Endodermal cell (in vitro differentiated cells): ENCODE measurements around the gene ARRDC1. TPM values are rescaled to one million over a fixed set of nuclear protein-coding genes. Genes with fewer than 3 reads are reported as not detected.
A peak's percentile ranks its signal among the peaks of the same experiment; 100 is the strongest.

ENCODE experiments used
- DNase-seq: peaks from one replicate; pipeline ENCODE4 v3.0.0-alpha.2; 2017
- H3K27ac ChIP-seq: 2 replicates; pipeline ENCODE4 v1.5.1; 2013; ENCODE audit warnings: mild to moderate bottlenecking, low read depth, low read length, moderate library complexity
- H3K27me3 ChIP-seq: 2 replicates; pipeline ENCODE4 v1.6.1; 2013; ENCODE audit warnings: mild to moderate bottlenecking, low read length, moderate library complexity; ENCODE audit not compliant: insufficient read depth, control insufficient read depth, poor library complexity, severe bottlenecking
- H3K36me3 ChIP-seq: 2 replicates; pipeline ENCODE4 v1.7.0; 2013; ENCODE audit warnings: mild to moderate bottlenecking, low read length, moderate library complexity; ENCODE audit not compliant: control insufficient read depth, insufficient read depth
- H3K4me1 ChIP-seq: one replicate; pipeline ENCODE4 v1.7.0; 2013; ENCODE audit warnings: low read length; ENCODE audit not compliant: control insufficient read depth, insufficient read depth
- H3K4me3 ChIP-seq: 2 replicates; pipeline ENCODE4 v1.5.1; 2013; ENCODE audit warnings: mild to moderate bottlenecking, low read length, moderate library complexity
- H3K9ac ChIP-seq: 2 replicates; pipeline ENCODE4 v1.6.1; 2013; ENCODE audit warnings: mild to moderate bottlenecking, low read length, moderate library complexity; ENCODE audit not compliant: poor library complexity, severe bottlenecking; ENCODE audit errors: extremely low read depth
- H3K9me3 ChIP-seq: 2 replicates; pipeline ENCODE4 v1.6.1; 2013; ENCODE audit warnings: mild to moderate bottlenecking, low read length, moderate library complexity; ENCODE audit not compliant: control insufficient read depth
- H3K27ac Mint-ChIP-seq: 2 replicates; pipeline ENCODE4 v1.8.0; 2020; ENCODE audit warnings: mixed read lengths
- H3K27me3 Mint-ChIP-seq: 2 replicates; pipeline ENCODE4 v1.8.0; 2021; ENCODE audit warnings: mild to moderate bottlenecking, mixed read lengths; ENCODE audit not compliant: insufficient read depth
- H3K36me3 Mint-ChIP-seq: 2 replicates; pipeline ENCODE4 v1.8.0; 2020; ENCODE audit warnings: low read depth, mixed read lengths
- H3K4me1 Mint-ChIP-seq: 2 replicates; pipeline ENCODE4 v1.8.0; 2020; ENCODE audit warnings: mixed read lengths
- H3K4me3 Mint-ChIP-seq: 2 replicates; pipeline ENCODE4 v1.8.0; 2020; ENCODE audit warnings: mild to moderate bottlenecking, moderate library complexity, mixed read lengths
- H3K9me3 Mint-ChIP-seq: 2 replicates; pipeline ENCODE4 v1.8.0; 2020; ENCODE audit warnings: mild to moderate bottlenecking, mixed read lengths
- CTCF ChIP-seq: fragments of 200-600 bp; sonication (generic); conservative IDR thresholded peaks from 2 replicates; pipeline ENCODE4 v1.5.0; 2021; ENCODE audit warnings: antibody characterized with exemption, mild to moderate bottlenecking
- WGBS, 2 experiments: methylation state at CpG; one replicate each; pipeline versions ENCODE4 v1.1.5 to v1.1.7; 2013; ENCODE audit warnings: missing lambda C conversion rate in 2 of 2, mixed read lengths in 1 of 2; ENCODE audit not compliant: insufficient coverage in 1 of 2, insufficient read length in 1 of 2; 5-methylcytosine and 5-hydroxymethylcytosine counted together
- total RNA-seq, 2 donors: library from RNA; stranded (reverse); fragmentation: NEBNext Ultra II Directional in 1 of 2; extraction: Animal tissue kit (Norgen Biotek cat#: 25700) in 1 of 2; gene quantifications; 2 replicates in 1 of 2; 3 replicates in 1 of 2; pipeline ENCODE4 v1.2.1, GENCODE V29; 2021

ARRDC1 gene
- total RNA-seq, 2 donors from 2014 or later, result 41.5 to 46.2 TPM

DNA sequence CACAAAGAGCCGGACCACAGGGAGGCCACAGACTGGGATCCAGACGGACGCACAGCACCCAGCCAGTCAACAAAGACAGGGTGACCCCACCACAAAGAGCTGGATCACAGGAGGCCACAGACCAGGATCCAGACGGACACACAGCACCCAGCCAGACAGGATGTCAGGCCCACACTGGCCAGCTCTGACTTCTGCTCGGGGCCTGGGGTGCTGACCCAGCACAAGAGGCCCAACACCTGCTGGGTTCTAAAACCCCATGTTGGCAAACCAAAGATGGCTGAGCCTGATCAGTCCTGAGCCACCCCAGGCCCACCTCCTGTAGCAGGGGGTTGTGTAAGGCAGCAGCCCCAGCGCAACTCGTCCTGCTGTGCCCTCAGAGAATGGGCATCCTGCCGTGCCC, 21.5 kb upstream of the ARRDC1 start:
- TF ChIP-seq CTCF, result no peak
- no peak overlapping the region for H3K27ac ChIP-seq
- H3K4me1 ChIP-seq, result peaks cover 6% of the 10 kb centered on the region
- 93 to 100% methylated on average over 5 to 8 of the region's 8 CpGs for WGBS, 2 experiments
- H3K27me3 ChIP-seq, result no peaks in the 10 kb centered on the region
- no peak overlapping the region for H3K4me3 Mint-ChIP-seq
- no peak overlapping the region for H3K9ac ChIP-seq
- no peak overlapping the region for H3K27ac Mint-ChIP-seq
- H3K27me3 Mint-ChIP-seq, result no peaks in the 10 kb centered on the region
- peaks cover 74% of the 10 kb centered on the region for H3K36me3 ChIP-seq
- DNase-seq, result no peak
- H3K9me3 ChIP-seq, result no peaks in the 10 kb centered on the region
- H3K4me3 ChIP-seq, result no peak overlapping the region
- no peaks in the 10 kb centered on the region for H3K9me3 Mint-ChIP-seq
- H3K4me1 Mint-ChIP-seq, result peaks cover 12% of the 10 kb centered on the region
- H3K36me3 Mint-ChIP-seq, result peaks cover 57% of the 10 kb centered on the region

DNA sequence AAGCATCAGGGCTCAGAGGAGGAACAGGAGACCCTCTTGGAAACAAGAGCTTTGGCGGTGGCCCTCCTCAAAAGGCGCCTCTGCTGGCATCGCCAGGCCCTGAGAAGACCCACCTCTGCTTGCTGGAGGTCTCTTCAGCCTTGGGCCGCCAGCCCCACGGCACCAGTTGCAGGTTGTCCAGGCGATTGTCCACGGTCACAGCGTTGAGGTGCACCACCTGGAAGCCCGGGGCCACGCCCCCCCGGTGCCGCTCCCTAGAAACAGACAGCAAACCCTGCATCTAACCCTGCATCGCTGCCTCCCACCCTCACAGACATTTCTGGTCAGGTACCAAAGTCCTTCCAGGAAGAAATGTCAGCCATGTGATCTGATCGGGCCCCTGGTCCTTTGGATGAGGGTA, 18.6 kb upstream of the ARRDC1 start:
- Mint-ChIP-seq H3K4me1 (peaks cover 3% of the 10 kb centered on the region), H3K4me3 (no peak overlapping the region), H3K27ac (no peak overlapping the region), H3K27me3 (no peaks in the 10 kb centered on the region), H3K36me3 (peaks cover 52% of the 10 kb centered on the region), H3K9me3 (no peaks in the 10 kb centered on the region)
- Histone ChIP-seq H3K4me1 (peaks cover 10% of the 10 kb centered on the region), H3K9ac (no peak overlapping the region), H3K27me3 (no peaks in the 10 kb centered on the region), H3K36me3 (peaks cover 68% of the 10 kb centered on the region), H3K4me3 (no peak overlapping the region), H3K27ac (no peak overlapping the region), H3K9me3 (no peaks in the 10 kb centered on the region)
- 94 to 98% methylated on average over 13 to 14 of the region's 14 CpGs for WGBS, 2 experiments
- DNase-seq, result no peak
- no peak for TF ChIP-seq CTCF

DNA sequence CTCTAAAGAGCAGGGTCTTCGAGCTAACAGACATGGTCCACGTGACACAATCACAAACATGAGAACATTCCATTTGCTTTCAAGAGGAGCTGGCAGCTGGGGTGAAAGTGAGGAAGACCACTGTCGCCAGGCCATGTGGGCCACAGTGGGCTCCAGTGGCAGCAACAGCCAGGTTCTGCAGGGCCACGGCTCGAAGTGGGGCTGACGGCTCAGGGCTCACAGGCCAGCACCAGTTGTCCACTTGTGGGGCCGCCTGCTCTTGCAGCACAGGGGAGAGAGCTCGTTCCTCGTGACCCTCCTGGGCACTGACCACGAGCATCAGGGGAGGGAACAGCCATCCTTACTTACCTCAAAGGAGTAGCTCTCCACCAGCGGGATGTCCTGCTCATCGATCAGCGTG, 17.2 kb upstream of the ARRDC1 start:
- H3K27me3 ChIP-seq, result no peaks in the 10 kb centered on the region
- H3K36me3 Mint-ChIP-seq, result peaks cover 39% of the 10 kb centered on the region
- no peak overlapping the region for H3K27ac Mint-ChIP-seq
- no peaks in the 10 kb centered on the region for H3K27me3 Mint-ChIP-seq
- H3K27ac ChIP-seq, result no peak overlapping the region
- peak overlapping the region; percentile 89 for H3K4me3 ChIP-seq
- H3K9me3 Mint-ChIP-seq, result no peaks in the 10 kb centered on the region
- no peak overlapping the region for H3K9ac ChIP-seq
- peaks cover 10% of the 10 kb centered on the region for H3K4me1 ChIP-seq
- no peak for DNase-seq
- peaks cover 8% of the 10 kb centered on the region for H3K4me1 Mint-ChIP-seq
- peaks cover 54% of the 10 kb centered on the region for H3K36me3 ChIP-seq
- 88% methylated on average over 13 of the region's 13 CpGs for WGBS, 2 experiments
- peak overlapping the region; percentile 75 for H3K4me3 Mint-ChIP-seq
- H3K9me3 ChIP-seq, result no peaks in the 10 kb centered on the region
- TF ChIP-seq CTCF, result no peak
